Stimulated activated CD4-positive, alpha-beta T cell treated with anti-CD3 and anti-CD28 coated beads, Interleukin-1b, Interleukin-23, amount 100 ng/mL, for 1 hour (primary cell): ENCODE measurements around the gene PLCB4.
"Not testable (repeated sequence)": the region's sequence is repeated elsewhere in the genome, so short reads cannot be mapped to it uniquely, and the experiment has no call there.

Experiments
- DNase-seq, 2 donors: peaks; one replicate each; pipeline ENCODE4 v3.0.0-alpha.2; 2020; ENCODE audit warnings: low read depth in 2 of 2

The PLCB4 gene

DNA sequence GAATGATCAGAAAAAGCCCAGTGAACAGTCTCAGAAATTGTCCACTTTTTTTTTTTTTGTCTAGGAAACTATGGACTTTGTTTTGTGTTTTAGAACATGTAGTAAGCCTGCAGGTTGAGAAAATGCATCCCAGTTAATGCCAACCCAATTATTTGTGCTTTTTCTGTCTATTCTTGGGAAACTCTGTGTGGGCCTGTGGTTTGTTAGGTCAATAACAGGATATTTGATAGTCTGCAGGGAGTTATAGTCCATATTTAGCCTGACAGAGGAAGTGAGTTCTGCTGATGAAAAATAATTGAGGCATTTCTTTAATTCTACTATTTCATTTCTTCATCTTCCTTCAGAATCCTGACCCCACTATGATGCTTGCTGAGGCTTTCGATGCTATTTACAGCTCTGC is 291.5 kb downstream of the PLCB4 start:
- DNase-seq, result no peak

DNA sequence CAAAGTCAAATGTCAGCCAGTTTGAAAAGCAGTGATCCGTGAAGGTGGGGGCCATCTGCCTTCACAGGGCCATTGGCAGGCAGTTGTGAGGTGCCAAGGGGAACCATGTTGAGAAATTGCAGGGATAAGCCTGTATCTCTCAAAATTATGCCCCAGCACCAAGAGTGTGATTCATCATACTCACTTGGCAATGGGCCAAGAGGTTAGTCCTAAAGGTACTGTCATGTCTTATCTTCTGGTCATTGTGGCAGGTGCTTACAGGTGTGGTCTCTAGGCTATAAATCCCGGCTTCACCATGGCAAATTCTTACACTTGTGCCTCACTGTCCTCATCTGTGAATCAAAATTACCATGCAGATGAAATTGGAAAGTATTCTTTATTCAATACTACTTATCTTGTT is 294.8 kb downstream of the PLCB4 start:
- no peak for DNase-seq

DNA sequence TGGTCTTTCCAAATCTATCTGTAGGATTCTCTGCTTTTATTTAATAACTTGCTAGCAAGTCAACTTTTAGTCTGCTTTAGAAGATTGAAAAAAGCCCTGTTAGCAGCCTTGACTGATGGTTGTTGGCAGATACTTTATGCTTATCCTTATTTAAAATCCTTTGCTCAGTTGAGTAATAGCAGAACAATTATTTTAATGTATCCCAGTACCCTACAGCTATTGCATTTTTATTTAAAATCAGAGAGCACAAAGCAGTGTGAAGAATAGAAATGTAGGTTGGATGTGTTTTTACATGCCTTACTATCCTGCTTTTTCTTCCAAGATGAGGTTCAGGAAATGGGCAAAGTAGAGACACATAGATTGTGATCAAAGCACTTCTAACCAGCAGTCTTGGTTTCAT is 298.4 kb downstream of the PLCB4 start:
- no peak for DNase-seq

DNA sequence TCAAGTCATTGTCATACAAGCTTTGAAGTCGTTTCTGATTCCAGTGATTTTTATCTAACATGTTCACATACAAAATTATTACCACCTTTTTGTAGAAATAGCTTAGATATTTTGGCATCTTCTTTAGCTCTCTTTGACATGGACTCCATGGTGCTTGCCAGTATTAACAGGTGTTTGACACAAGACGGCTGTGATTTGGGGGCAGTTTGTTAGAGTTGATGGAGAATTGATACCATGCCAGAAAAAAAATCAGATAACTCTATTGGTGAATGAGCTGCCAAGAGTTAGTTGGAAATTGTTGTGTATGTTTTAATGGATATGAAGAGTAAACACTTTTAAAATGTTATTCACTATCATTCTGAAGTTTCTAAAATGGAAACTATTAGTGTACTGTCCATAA is 298.9 kb downstream of the PLCB4 start:
- no peak for DNase-seq

DNA sequence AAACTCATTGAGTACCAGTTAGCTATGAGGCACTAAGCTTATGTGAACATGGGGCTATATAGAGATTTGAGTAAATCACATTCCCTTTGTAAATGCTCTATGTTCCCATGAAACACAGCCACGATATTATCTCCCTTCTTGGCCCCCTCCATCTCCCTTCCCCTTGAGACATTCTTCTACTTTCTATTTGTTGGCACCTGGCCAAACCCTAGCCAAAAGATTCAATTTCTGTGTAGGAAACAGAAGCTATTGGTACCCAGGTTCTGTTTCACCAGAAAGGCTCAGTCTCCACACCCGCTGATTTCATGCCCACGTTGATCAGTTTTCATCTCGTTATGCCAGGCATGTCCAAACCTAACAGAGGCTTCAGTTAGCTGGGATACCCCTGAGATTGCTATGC is 300.0 kb downstream of the PLCB4 start:
- no peak for DNase-seq

DNA sequence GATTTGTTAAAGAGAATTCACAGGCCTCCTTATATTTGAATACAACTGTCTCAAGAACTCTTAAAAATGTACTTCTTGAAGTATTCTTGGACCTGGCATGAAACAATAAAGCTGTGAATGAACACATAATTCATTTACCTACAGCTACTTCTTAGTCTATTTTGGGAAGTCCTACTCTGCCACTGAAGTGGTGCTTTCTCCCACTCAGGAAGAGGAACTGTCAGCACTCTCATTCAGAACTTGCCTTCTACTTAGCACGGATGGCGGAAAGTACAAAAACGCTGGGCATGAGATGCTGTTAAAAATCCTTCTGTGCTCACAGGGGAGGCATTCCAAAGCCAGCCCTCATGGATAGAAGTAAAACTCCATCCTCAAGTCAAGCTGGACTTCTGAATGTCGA is 300.7 kb downstream of the PLCB4 start:
- DNase-seq, result no peak

DNA sequence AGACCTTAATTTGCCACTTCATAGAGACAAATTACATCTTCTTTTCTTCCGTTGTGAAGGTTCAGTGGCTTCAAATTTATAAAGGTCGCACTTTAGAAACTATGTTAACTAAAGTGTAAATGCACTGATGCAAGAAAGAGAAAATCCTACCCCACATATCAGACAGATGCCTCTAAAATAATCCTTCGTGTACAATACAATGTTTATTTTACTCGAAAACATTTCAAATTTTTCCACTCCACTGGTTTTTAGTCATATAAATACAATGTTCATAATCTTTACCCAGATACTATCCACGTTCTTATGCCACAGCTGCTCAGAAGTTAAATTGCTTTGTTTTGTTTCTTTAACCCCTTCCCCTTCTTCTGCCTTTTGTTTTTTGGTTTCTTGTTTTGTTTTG is 305.2 kb downstream of the PLCB4 start:
- no peak for DNase-seq

DNA sequence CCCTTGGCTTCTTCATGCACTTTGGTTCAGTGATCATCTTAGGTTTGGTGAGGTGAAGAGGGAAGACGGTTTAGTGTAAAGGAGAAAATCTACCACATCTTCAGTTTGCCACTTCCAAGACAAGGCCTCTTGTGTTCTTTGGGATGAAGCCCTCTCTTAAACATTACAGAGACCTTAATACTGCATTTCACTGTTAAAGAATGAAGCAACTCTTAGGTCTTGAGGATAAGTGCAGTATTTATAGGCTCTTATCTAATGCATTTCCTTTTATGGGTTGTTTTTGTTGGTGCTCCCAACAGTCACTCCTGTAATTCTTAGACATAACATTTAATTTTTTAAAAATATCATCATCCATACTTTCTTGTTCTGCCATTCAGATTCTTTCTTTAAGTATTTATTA is 305.6 kb downstream of the PLCB4 start:
- no peak for DNase-seq

DNA sequence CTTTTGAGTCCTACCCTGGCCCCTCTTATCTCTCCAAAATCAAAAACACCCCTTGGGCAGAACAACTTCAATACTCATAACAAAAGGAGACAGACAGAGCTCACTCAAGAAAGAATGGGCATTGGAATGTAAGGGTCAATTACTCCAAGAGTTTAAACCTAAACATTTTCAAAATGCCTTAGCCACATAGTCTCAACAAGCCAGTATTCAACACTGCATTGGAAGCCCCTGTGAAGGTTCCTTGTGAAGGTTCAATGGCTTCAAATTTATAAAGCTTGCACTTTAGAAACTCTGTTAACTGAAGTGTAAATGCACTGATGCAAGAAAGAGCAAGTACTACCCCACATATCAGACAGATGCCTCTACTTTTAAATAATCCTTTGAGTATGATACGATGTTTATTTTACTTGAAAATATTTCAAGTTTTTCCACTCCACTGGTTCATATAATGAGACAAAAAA is 306.4 kb downstream of the PLCB4 start:
- no peak for DNase-seq

DNA sequence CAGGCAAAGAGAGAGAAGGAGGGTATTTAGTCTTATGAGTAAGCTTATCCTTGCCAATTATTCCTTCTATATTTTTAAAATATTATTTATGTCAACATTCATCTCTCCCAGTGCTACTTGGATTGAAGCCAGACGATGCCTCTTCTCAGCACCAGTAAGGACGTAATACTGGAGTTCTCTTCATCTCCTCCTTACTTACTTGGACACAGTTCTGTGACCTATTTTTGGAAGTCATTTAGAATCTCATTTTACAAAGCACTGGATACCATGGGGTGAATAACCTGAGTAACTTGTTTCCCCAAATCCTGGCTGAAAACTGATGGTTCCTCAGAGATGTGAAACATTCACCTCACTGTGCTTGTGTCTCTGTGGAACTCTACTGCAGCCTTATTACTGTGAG is 308.1 kb downstream of the PLCB4 start:
- no peak for DNase-seq

DNA sequence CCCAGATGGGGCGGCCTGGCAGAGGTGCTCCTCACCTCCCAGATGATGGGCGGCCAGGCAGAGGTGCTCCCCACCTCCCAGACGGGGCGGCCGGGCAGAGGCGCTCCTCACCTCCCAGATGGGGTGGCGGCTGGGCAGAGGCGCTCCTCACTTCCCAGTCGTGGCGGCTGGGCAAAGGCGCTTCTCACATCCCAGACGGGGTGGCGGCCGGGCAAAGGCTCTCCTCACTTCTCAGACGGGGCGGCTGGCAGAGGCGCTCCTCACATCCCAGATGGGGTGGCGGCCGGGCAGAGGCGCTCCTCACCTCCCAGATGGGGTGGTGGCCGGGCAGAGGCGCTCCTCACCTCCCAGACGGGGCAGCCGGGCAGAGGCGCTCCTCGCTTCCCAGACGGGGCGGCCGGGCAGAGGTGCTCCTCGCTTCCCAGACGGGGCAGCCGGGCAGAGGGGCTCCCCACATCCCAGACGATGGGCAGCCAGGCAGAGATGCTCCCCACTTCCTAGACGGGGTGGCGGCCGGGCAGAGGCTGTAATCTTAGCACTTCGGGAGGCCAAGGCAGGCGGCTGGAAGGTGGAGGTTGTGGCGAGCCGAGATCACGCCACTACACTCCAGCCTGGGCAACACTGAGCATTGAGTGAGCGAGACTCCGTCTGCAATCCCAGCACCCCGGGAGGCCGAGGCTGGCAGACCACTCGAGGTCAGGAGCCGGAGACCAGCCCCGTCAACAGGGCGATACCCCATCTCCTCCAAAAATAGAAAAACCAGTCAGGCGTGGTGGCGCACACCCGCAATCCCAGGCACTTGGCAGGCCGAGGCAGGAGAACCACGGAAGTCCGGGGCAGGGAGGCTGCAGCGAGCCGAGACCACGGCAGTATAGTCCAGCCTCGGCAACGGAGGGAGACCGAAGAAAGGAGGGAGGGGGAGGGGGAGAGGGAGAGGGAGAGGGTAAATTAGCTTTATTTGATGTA is 316.7 kb downstream of the PLCB4 start:
- not testable (repeated sequence) for DNase-seq

DNA sequence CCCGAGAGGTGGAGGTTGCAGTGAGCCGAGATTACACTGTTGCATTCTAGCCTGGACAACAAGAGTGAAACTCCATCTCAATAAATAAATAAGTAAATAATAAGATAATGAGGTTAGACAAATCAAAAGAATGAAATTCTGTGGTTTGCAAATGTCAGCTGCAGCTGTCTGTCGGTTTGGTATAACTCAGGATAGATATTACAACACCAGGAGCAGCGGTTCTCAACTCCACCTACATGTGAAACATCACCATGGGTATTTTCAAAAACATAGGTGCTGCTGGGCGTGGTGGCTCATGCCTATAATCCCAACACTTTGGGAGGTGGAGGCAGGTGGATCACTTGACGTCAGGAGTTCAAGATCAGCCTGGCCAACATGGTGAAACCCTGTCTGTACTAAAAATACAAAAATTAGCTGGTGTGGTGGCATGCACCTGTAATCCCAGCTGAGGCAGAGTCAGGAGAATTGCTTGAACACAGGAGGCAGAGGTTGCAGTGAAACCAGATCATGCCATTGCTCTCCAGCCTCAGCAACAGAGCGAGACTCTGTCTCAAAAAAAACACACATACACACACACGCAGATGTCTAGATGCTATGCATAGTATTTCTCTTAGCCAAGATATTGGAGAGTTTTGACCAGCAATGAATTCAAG is 319.4 kb downstream of the PLCB4 start:
- DNase-seq, result no peak

DNA sequence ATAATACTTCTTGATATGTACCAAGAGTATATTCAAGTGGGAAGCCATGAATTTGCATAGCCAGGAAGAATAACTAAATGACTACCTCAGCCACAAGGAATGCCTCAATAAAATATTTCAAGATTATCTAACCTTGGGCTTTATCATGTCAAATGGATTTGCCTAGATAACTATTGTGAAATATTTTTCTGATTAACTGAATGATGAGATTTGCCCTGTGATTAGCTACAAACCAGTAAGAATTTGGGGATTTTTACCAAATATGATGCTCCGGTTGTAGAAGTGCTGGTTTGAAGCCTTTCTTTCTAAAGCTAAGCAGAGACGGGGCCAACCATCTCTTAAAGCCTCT is 319.9 kb downstream of the PLCB4 start:
- no peak for DNase-seq

DNA sequence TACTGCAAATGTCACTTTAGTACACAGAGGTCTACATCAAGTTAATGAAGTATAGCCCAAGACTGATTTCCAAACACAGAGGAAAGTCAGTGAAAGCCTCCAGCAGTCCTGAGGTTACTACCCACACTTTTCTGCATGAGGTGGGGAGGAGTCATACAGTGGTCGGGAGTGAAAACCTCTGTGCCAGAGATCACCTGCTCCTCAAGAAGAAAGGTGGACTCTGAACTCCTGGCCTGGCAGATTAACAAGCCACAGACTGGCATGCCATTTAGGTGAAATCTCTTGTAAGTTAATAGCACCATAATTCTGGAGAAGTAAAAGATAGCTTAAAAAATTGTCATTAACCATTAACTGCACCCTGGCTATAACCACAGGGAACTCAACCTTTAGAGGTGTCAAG is 320.5 kb downstream of the PLCB4 start:
- no peak for DNase-seq

DNA sequence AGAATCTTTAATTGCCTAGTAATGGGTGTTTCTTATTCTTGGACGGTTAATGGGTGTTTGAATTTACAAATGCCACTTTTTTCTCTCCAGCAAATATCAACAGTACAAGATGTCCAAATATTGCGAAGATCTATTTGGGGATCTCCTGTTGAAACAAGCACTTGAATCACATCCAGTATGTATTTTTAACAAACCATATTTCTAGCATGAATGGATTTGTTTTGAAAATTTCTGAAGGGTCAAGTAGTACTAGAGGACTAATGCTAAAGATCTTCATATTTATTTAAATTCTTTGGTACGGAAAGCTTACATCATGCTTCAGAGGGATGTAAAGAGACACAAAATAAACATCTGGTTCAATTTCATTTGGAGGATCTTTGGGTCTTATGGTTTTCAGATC is 321.6 kb downstream of the PLCB4 start:
- no peak for DNase-seq

DNA sequence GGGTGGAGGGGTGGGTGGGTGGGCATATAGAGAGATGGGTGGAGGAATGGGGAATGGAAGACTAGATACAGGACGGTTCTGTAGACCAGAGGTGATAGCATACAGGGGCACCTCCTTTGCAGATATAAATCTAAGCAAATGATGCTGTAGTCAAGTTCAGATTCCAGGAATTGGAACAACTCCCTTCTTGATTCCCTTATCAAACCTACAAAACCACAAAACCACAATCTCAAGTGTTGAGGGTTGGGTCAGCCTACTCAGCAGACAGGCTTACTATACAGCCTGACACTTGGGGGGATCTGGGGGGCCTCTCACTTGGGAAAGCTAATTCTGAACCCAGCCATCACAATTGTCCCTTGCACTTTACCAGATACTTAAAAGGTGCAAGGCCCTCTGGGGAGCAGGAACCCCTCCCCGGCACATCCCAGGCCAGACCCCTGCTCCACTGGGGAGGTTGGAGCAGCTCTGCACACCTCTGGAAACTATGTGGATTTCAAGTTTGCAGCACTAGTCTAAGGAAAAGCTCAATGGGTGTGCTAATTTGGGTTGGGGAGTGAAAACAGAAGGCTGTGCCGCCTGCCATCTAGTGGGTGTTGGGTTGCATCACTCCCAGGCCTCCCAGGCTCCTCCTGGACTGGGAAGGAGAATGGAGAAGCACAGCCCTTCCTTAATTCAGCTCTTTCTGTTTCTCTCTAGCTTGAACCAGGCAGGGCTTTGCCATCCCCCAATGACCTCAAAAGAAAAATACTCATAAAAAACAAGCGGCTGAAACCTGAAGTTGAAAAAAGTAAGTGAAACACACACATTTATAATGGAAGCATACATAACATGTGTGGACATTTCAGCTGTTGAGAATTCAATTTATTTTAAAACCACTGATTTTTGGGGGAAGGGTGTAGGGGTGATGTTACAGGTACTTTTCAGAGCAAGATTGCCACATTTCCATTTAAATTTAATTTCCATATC is 324.3 kb downstream of the PLCB4 start:
- no peak for DNase-seq

DNA sequence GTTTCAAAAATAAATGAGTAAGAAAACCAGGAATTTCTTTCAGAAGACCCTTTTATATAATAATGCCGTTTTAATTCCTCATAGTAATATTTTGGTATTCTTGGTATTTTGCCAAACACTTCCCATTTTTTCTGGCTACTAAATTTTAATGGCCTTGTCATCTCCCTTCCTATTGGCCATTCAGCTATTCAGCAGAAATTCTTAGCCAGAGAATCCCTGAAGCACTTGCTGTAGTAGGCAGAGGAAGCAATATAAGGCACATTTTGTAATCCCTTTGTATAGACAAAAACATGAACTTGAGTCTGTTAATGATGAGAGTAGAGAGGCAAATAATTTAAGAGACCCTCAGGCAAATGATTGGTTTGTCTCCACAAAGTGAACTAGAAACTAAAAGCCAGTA is 327.1 kb downstream of the PLCB4 start:
- DNase-seq, result no peak

DNA sequence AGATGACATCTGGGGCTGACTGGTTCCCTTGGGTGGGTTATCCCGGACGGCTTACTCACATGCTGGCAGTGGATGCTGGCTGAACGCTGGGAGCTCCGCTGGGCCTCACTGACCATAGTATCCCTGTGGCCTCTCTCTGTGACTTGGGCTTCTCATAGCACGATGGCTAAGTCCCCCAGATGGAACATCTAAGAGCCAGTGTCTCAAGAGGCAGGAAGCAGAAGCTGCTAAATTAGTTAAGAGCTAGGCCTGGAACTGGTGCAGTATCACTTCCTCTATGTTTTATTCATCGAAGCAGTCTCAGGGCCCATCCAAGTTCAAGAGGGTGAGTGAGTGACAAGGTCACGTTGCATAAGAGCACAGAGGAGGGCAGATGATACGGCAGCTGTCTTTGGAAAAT is 329.0 kb downstream of the PLCB4 start:
- DNase-seq, result no peak

DNA sequence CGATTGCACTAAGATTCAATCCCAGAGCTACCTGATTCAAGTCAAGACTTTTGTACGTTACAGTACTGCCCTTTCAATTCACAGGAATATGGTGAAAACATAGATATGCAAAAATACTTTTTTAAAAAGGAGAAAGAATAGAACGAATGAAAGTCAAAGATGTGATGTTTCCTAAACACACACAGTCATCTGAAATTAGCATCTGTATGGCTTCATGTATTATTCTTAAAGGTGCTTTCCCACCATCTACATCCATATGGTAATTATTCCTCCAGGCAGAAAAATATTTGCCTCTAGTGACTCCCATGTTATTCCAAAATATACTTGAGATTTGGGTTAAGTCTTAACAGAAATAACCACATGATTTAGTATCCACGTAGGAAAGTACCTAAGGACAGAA is 330.0 kb downstream of the PLCB4 start:
- DNase-seq, result no peak

DNA sequence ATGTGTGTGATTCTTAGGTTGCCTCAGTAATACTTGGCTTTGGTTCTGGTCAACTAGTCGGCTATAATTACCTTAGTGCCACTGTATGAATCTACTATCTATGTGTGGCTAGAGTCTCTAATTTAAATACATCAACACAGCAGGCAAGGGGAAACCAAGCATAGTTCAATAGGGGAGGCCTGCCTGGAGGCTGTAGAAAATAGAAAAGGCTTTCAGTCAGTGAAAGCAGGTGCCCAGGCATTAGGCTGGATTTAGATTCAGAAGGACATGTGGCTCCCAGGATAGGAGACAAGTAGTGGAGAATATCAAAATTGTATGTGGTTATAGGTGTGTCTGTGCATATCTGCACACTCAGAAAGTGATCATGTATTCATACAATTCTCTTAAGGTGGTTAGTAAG is 330.4 kb downstream of the PLCB4 start:
- no peak for DNase-seq

DNA sequence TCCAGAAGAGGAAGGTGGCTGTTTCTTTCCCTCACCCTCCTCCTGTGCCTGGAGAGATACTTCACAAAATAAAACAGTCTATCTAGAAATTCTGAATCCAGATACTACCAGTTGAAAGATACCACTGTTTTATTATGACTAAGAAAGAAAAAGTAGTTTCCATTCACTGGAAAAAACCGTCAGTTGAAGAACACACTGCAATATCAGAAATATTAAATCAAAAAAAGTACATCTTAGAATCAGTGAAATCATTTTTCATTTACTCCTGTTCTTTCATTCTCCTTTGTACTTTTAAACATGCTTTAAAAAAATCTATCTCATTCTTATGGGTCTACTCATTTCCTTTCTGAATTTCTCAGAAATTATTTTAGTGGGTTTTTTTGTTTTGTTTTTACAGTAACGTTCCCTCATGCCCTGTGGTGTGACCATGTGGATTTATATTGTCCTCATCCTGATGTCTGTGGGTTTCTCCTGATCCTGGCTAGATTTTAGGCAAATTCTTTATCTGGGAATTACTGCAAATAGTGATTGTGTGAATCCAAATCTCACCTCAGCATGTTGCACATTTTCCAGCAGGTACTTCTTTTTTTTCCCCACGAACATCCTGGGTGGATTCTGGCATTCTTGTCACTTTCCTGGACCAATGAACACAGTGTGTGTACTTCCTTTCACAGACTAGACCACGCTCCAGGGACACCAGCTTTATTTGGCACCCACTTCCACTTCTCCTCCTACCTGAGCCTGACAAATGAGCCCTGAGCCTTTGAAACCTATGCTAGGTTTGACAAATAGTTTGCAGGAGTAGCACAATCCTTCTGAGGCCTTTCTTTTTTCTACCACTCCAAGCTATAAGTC is 331.5 kb downstream of the PLCB4 start:
- DNase-seq, result no peak
